H1 (cell line): ENCODE measurements around the gene CAMTA1. TPM values are rescaled to one million over a fixed set of nuclear protein-coding genes. Genes with fewer than 3 reads are reported as not detected.
A peak's percentile ranks its signal among the peaks of the same experiment; 100 is the strongest.

Experiments used
- CTCF ChIA-PET: fragments of 300-600 bp; sonication (Branson Sonifier 250); formaldehyde crosslinking; loops from one replicate; lab custom pipeline; 2021; ENCODE audit not compliant: partially characterized antibody; lab: Charles Lee
- POLR2A ChIA-PET: fragments of 300-600 bp; sonication (Branson Sonifier 250); formaldehyde crosslinking; loops from one replicate; lab custom pipeline; 2021; ENCODE audit warnings: inconsistent platforms; ENCODE audit not compliant: partially characterized antibody; lab: Charles Lee
- DNase-seq, 2 experiments: peaks; one replicate each; pipeline versions ENCODE4 v3.0.0 to v3.0.0-alpha.2; 2010 to 2022; ENCODE audit warnings: low spot score in 2 of 2, low read depth in 1 of 2, mixed read lengths in 1 of 2
- FAIRE-seq: peaks from 2 replicates; lab custom pipeline; 2011; peaks lifted over from hg19 to GRCh38; lab: Jason Lieb, UNC
- H2AFZ ChIP-seq: 2 replicates; pipeline ENCODE4 v1.8.1; 2012; ENCODE audit warnings: low read length, inconsistent platforms
- H2AK5ac ChIP-seq: 2 replicates; pipeline ENCODE4 v1.6.1; 2013; ENCODE audit warnings: low read depth, low read length
- H2BK120ac ChIP-seq: replicated peaks from 2 replicates; pipeline ENCODE3; 2013; ENCODE audit warnings: low read depth, low read length, inconsistent platforms
- H2BK12ac ChIP-seq: 2 replicates; pipeline ENCODE4 v1.6.1; 2013; ENCODE audit warnings: low read depth, low read length
- H2BK15ac ChIP-seq: 2 replicates; pipeline ENCODE4 v1.6.1; 2013; ENCODE audit warnings: low read length
- H2BK20ac ChIP-seq: 2 replicates; pipeline ENCODE4 v1.6.1; 2013; ENCODE audit warnings: low read length
- H2BK5ac ChIP-seq: 2 replicates; pipeline ENCODE4 v1.6.1; 2013; ENCODE audit warnings: low read depth, low read length
- H3K14ac ChIP-seq: 2 replicates; pipeline ENCODE4 v1.6.1; 2013; ENCODE audit warnings: inconsistent platforms; ENCODE audit not compliant: insufficient read length
- H3K18ac ChIP-seq: 2 replicates; pipeline ENCODE4 v1.6.1; 2013; ENCODE audit warnings: low read length; ENCODE audit errors: extremely low read depth
- H3K23ac ChIP-seq: 2 replicates; pipeline ENCODE4 v1.6.1; 2013; ENCODE audit warnings: inconsistent platforms; ENCODE audit not compliant: insufficient read length
- H3K23me2 ChIP-seq: 2 replicates; pipeline ENCODE4 v1.6.1; 2013; ENCODE audit warnings: low read depth, low read length
- H3K27ac ChIP-seq: 2 replicates; pipeline ENCODE4 v1.6.1; 2011; ENCODE audit warnings: low read depth, low read length, inconsistent platforms
- H3K27me3 ChIP-seq, 4 experiments: replicated peaks in 1 of 4; 1 replicate in 1 of 4; 2 replicates in 3 of 4; pipeline versions ENCODE4 v1.6.1 to v1.8.1; 2011 to 2013; ENCODE audit warnings: low read length in 3 of 4, mild to moderate bottlenecking in 3 of 4, inconsistent platforms in 2 of 4, mixed read lengths in 2 of 4, moderate library complexity in 1 of 4; ENCODE audit not compliant: control insufficient read depth in 3 of 4, insufficient read depth in 3 of 4; ENCODE audit errors: extremely low read depth in 1 of 4
- H3K36me3 ChIP-seq, 4 experiments: 2 replicates each; pipeline versions ENCODE4 v1.6.1 to v1.8.1; 2011 to 2013; ENCODE audit warnings: mild to moderate bottlenecking in 4 of 4, low read length in 3 of 4, moderate library complexity in 2 of 4, control low read depth in 1 of 4, inconsistent platforms in 1 of 4; ENCODE audit not compliant: insufficient read depth in 4 of 4, control insufficient read depth in 2 of 4
- H3K4ac ChIP-seq: replicated peaks from 2 replicates; pipeline ENCODE3; 2013; ENCODE audit warnings: low read length, low read depth, mixed read lengths, inconsistent platforms; ENCODE audit not compliant: insufficient read length
- H3K4me1 ChIP-seq, 4 experiments: replicated peaks in 1 of 4; 1 replicate in 1 of 4; 2 replicates in 3 of 4; pipeline versions ENCODE4 v1.6.1 to v1.8.1; 2011 to 2013; ENCODE audit warnings: low read length in 3 of 4, inconsistent platforms in 2 of 4, mixed read lengths in 1 of 4; ENCODE audit not compliant: insufficient read depth in 4 of 4, control insufficient read depth in 3 of 4
- H3K4me2 ChIP-seq, 2 experiments: 2 replicates each; pipeline versions ENCODE4 v1.6.1 to v1.8.1; 2011 to 2013; ENCODE audit warnings: low read depth in 2 of 2, low read length in 2 of 2, control low read depth in 1 of 2, inconsistent platforms in 1 of 2, mild to moderate bottlenecking in 1 of 2; ENCODE audit not compliant: insufficient read depth in 1 of 2
- H3K4me3 ChIP-seq, 4 experiments: fragments of 200-600, 300-600 bp in 1 of 4; sonication (generic), shearing (Covaris generic), sonication (Bioruptor Twin) in 1 of 4; 2 replicates each; pipeline versions ENCODE4 v1.5.1 to v1.8.1; 2011 to 2016; ENCODE audit warnings: low read length in 4 of 4, low read depth in 3 of 4, control low read depth in 2 of 4, inconsistent platforms in 2 of 4, mild to moderate bottlenecking in 2 of 4, mixed read lengths in 1 of 4, moderate library complexity in 1 of 4; ENCODE audit not compliant: insufficient read depth in 2 of 4; ENCODE audit errors: extremely low read depth in 1 of 4
- H3K56ac ChIP-seq: replicated peaks from 2 replicates; pipeline ENCODE3; 2013; ENCODE audit warnings: low read depth, mild to moderate bottlenecking, mixed read lengths, low read length, inconsistent platforms; ENCODE audit not compliant: insufficient read length
- H3K79me1 ChIP-seq: 2 replicates; pipeline ENCODE4 v1.6.1; 2013; ENCODE audit warnings: low read depth, low read length, control low read depth
- H3K79me2 ChIP-seq, 2 experiments: 2 replicates each; pipeline versions ENCODE4 v1.6.1 to v1.8.1; 2012 to 2013; ENCODE audit warnings: low read length in 2 of 2, mild to moderate bottlenecking in 2 of 2, inconsistent platforms in 1 of 2; ENCODE audit not compliant: insufficient read depth in 2 of 2, control insufficient read depth in 1 of 2
- H3K9ac ChIP-seq, 4 experiments: replicated peaks in 1 of 4; 1 replicate in 1 of 4; 2 replicates in 3 of 4; pipeline versions ENCODE4 v1.6.1 to v1.8.1; 2011 to 2013; ENCODE audit warnings: low read depth in 3 of 4, low read length in 3 of 4, control low read depth in 2 of 4, mild to moderate bottlenecking in 2 of 4, moderate library complexity in 2 of 4, inconsistent platforms in 1 of 4; ENCODE audit errors: extremely low read depth in 1 of 4
- H3K9me3 ChIP-seq, 2 experiments: 2 replicates each; pipeline versions ENCODE4 v1.6.1 to v1.8.1; 2012 to 2013; ENCODE audit warnings: mild to moderate bottlenecking in 2 of 2, moderate library complexity in 2 of 2, control low read depth in 1 of 2, inconsistent platforms in 1 of 2, low read depth in 1 of 2, low read length in 1 of 2, mixed read lengths in 1 of 2; ENCODE audit not compliant: insufficient read depth in 2 of 2
- H4K20me1 ChIP-seq, 2 experiments: replicated peaks in 1 of 2; 2 replicates each; pipeline versions ENCODE3 to v1.8.1; 2011 to 2013; ENCODE audit warnings: inconsistent platforms in 2 of 2, low read length in 2 of 2, mild to moderate bottlenecking in 1 of 2; ENCODE audit not compliant: insufficient read depth in 2 of 2, control insufficient read depth in 1 of 2
- H4K5ac ChIP-seq: 2 replicates; pipeline ENCODE4 v1.6.1; 2013; ENCODE audit warnings: low read length, low read depth, mixed read lengths, inconsistent platforms; ENCODE audit not compliant: insufficient read length
- H4K8ac ChIP-seq: 2 replicates; pipeline ENCODE4 v1.8.0; 2013; ENCODE audit warnings: mild to moderate bottlenecking, moderate library complexity, low read length, inconsistent platforms; ENCODE audit not compliant: insufficient read depth; ENCODE audit errors: extremely low read depth
- H4K91ac ChIP-seq: replicated peaks from 2 replicates; pipeline ENCODE3; 2013; ENCODE audit warnings: low read length, mixed read lengths, inconsistent platforms; ENCODE audit not compliant: insufficient read length
- CTBP2 ChIP-seq: IDR thresholded peaks from 2 replicates; pipeline ENCODE4 v1.7.0; 2011; ENCODE audit warnings: borderline replicate concordance, mild to moderate bottlenecking, moderate library complexity, mixed read lengths, low read length; ENCODE audit not compliant: insufficient read depth, insufficient read length
- EGR1 ChIP-seq: IDR thresholded peaks from 2 replicates; pipeline ENCODE4 v1.6.1; 2011; ENCODE audit warnings: low read depth, low read length, borderline replicate concordance
- JUND ChIP-seq: IDR thresholded peaks from 2 replicates; pipeline ENCODE4 v1.6.1; 2011; ENCODE audit warnings: mild to moderate bottlenecking, improper control_type of control experiment, low read length
- TEAD4 ChIP-seq: IDR thresholded peaks from 2 replicates; pipeline ENCODE4 v1.6.1; 2012; ENCODE audit warnings: low read depth, low read length, inconsistent platforms, mixed read lengths
- WGBS, 2 experiments: shearing (Covaris generic) in 1 of 2; methylation state at CpG; one replicate each; pipeline versions ENCODE4 v1.1.6 to v1.1.7; 2013 to 2015; ENCODE audit warnings: low lambda C conversion rate in 2 of 2, mixed read lengths in 2 of 2, inconsistent platforms in 1 of 2, low coverage in 1 of 2, missing lambda C conversion rate in 1 of 2; ENCODE audit not compliant: insufficient replicate concordance in 2 of 2, insufficient coverage in 1 of 2, insufficient read length in 1 of 2; ENCODE audit errors: extremely low coverage in 1 of 2, missing lambda C conversion rate in 1 of 2; 5-methylcytosine and 5-hydroxymethylcytosine counted together
- polyA plus RNA-seq, 7 experiments: library from polyadenylated mRNA; depleted of rRNA in 3 of 7; stranded (reverse) in 5 of 7; unstranded in 2 of 7; fragments of >200 nt in 5 of 7; fragments of 200-250 nt in 2 of 7; gene quantifications; 1 replicate in 5 of 7; 2 replicates in 1 of 7; 4 replicates in 1 of 7; pipeline versions ENCODE4 v1.2.1 to v1.2.3, GENCODE V29; 2011 to 2013; ENCODE audit warnings: missing spikeins in 2 of 7, mixed read lengths in 2 of 7
- total RNA-seq: library from RNA; stranded (reverse); fragmentation: NEBNext Ultra II Directional; extraction: Animal tissue kit (Norgen Biotek cat#: 25700); gene quantifications from 2 replicates; pipeline ENCODE4 v1.2.1, GENCODE V29; 2021
- TF ChIP-seq, protein P1 (sequence below): IDR thresholded peaks from 2 replicates; pipeline ENCODE4 v1.6.1; 2012; ENCODE audit warnings: inconsistent platforms

Gene CAMTA1
- total and polyA plus RNA-seq, 2 of the 8 experiments (the other 6 are each of a cell fraction or from before 2014, with no cell fraction given), result 65.0 to 119 TPM

DNA sequence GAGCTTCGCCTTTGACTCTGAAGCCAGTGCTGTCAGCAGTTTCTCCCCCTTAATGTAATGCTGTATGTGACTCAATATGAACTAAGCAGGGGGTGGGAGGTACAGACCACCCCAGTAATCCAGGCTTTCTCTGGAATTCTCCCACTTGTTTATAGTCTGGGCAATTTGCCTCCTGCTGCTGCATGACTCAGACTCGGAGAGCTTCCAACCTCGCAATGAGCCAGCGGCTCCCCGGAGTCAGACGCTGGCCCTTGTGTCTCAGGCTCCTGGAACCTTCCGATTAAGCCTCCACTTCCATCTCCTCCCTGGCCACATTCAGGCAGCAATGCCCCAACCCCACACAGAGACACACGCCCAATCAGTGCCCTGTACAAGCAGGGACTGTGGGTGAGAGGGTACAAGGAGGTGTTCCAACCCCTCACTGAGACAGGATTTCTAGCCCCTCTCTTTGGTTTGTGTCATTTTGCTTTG is 514.1 kb downstream of the CAMTA1 start:
- H3K4me1 ChIP-seq, result peaks cover 13 to 22% (median 17%) of the 10 kb centered on the region in 4 experiments
- H3K56ac ChIP-seq, result no peak overlapping the region
- H2AK5ac ChIP-seq, result no peak overlapping the region
- H3K36me3 ChIP-seq, result no peaks in the 10 kb centered on the region
- no peak overlapping the region for H3K23ac ChIP-seq
- H2BK5ac ChIP-seq, result peak overlapping the region; percentile 89
- H2BK120ac ChIP-seq, result peak overlapping the region; percentile 90
- peak overlapping the region; percentile 92; the same call in 1 of the 2 replicates for H3K18ac ChIP-seq
- no peak overlapping the region for H4K8ac ChIP-seq
- no peaks in the 10 kb centered on the region; a peak in 2 of 7 replicates for H3K27me3 ChIP-seq
- H3K14ac ChIP-seq, result no peak overlapping the region
- peak overlapping the region; percentile 98 for H2BK12ac ChIP-seq
- H3K79me1 ChIP-seq, result no peaks in the 10 kb centered on the region
- no peak overlapping the region for H3K9ac ChIP-seq
- H2AFZ ChIP-seq, result no peak overlapping the region
- WGBS, 2 experiments, result 26% methylated on average over 8 of the region's 8 CpGs; no CpG with 5 or more reads in 1 of the 2 experiments
- no peak for FAIRE-seq
- TF ChIP-seq EGR1 (no peak), TEAD4 (no peak), JUND (peak; percentile 83; the same call in 1 of the 2 replicates), CTBP2 (no peak)
- TF ChIP-seq, protein P1, sequence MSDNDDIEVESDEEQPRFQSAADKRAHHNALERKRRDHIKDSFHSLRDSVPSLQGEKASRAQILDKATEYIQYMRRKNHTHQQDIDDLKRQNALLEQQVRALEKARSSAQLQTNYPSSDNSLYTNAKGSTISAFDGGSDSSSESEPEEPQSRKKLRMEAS, result no peak
- POLR2A ChIA-PET, result interaction anchor here (1.0 kb wide), 1 partner anchor 31 kb away, joined by 3 read pairs; no protein-coding TSS in a partner anchor
- H3K27ac ChIP-seq, result peak overlapping the region; percentile 48; the same call in 1 of the 2 replicates
- peak; percentile 46 to 50 for DNase-seq
- H3K9me3 ChIP-seq, result no peaks in the 10 kb centered on the region
- H3K23me2 ChIP-seq, result no peaks in the 10 kb centered on the region
- peak overlapping the region; percentile 94 for H4K91ac ChIP-seq
- H3K79me2 ChIP-seq, result no peaks in the 10 kb centered on the region
- H2BK15ac ChIP-seq, result no peak overlapping the region
- H3K4ac ChIP-seq, result peak overlapping the region; percentile 89
- H4K20me1 ChIP-seq, result no peaks in the 10 kb centered on the region
- H4K5ac ChIP-seq, result peak overlapping the region; percentile 79
- CTCF ChIA-PET, result interaction anchor here (1.0 to 1.4 kb wide), 3 partner anchors 35 to 217 kb away, joined by 3 read pairs; no protein-coding TSS in a partner anchor
- peak overlapping the region in 1 of 4 experiments; percentile 27; a peak in 1 of 8 replicates for H3K4me3 ChIP-seq
- H2BK20ac ChIP-seq, result peak overlapping the region; percentile 93; the same call in 1 of the 2 replicates
- peak overlapping the region; percentile 28 to 57; a peak in 3 of 4 replicates for H3K4me2 ChIP-seq
